HG03571 (cell line): ENCODE measurements around the gene GID8.

ENCODE experiments used
- ATAC-seq: cut with Tn5 transposase; IDR thresholded peaks from one replicate; pipeline ENCODE4 v1.9.1; 2021; ENCODE audit not compliant: unreplicated experiment

GID8 gene

DNA sequence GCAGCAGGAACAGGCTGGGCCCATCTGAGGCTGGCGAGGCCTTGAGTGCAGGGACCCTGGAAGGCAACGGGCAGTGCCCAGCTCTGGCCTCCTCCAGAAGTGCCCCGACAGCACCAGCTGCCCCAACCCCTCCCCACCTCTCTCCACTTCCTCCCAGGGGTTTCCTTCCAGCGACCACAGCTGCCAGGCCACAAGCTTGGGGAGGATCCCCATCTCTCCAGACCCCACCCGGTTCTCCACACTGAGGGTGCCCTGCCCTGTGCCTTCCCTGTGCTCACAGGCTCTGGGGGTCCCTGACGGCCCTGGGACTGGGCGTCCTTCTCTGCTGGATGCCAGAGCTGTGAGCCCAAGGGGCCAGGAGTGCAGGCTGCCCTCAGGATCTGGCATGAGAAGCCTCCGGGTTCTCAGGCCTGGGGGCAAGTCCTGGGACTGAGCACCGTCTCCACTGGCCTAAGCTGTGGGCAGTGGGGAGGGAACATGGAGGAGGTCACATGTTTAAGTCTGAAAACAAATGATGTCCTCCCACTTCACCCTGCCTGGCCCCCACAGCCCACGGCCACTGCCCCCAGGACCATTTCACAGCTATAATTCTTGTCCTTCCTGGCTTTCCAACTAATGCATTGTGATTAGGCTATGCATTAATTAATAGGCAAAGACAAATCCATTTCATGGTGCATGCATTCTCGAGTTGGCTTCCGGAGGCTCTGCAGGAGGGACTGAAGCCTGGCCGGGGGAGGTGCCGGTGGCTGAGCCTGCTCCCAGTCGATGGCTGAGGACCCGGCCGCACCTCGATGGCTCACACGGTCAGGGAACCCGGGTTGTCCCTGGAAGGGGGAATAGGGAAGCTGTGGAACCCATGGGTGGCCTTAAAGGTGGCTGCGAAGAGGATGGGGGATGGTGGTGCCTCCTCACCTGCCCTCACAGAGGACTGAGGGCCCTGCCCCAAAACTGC, 44.5 kb downstream of the GID8 start:
- no peak for ATAC-seq

- ATAC-seq = no peak
These were observed 45.3 kb downstream of the GID8 start for GRCh38 chr20:62983210-62983609.

- ATAC-seq = no peak
These were observed 46.9 kb downstream of the GID8 start for GRCh38 chr20:62984666-62985443.

GRCh38 chr20:62985444-62985778, 47.5 kb downstream of the GID8 start:
- no peak for ATAC-seq

DNA sequence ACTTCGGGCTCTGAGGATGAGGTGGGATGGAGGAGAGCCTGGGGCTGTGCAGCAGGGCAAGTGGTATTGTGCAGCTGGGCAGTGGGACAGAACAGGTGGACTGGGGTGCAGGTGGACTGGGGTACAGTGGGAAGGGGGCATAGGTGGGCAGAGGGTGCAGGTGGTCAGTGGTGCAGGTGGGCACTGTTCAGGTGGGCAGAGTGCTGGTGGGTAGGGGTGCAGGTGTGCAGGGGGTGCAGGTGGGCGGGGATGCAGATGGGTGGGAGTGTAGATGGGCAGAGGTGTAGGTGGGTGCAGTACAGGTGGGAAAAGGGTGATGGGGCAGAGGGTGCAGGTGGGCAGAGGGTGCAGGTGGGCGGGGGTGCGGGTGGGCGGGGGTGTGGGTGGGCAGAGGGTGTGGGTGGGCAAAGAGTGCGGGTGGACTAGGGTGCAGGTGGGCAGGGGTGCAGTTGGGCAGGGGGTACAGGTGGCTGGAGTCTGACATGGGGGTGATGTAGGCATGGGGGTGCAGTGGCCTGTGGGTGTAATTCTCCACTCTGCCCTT, 48.4 kb downstream of the GID8 start:
- no peak for ATAC-seq

DNA sequence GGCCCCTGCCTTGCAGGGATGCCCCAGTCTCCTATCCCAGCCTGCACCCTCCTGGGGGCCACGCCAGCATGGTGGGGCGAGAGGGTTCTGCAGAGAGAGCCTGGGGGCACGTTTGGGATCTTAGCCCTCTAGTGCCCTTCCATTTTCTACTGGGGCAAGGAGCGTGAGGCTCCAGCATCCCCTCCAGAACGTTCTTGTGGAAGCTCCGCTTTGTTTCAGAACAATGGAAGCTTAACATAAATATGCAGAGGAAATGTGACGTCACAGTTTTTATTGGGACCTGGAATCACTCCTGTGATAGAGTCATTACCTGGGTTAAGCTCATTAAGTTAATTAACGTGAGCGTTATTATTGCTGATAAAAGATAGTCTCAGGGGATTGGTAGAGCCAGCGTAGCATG, 49.2 kb downstream of the GID8 start:
- no peak for ATAC-seq

DNA sequence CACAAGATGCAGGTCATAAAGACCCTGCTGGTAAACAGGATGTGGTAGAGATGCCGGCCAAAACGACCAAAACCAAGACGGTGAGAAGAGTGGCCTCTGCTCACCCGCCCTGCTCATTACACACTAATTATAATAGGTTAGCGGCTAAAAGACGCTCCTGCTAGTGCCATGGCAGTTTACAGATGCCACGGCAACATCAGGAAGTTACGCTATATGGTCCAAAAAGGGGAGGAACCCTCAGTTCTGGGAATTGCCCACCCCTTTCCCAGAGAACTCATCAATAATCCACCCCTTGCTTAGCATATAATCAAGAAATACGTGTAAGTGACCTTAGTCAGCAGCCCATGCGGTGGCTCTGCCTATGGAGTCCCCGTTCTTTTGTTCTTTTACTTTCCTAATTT, 51.3 kb downstream of the GID8 start:
- no peak for ATAC-seq

DNA sequence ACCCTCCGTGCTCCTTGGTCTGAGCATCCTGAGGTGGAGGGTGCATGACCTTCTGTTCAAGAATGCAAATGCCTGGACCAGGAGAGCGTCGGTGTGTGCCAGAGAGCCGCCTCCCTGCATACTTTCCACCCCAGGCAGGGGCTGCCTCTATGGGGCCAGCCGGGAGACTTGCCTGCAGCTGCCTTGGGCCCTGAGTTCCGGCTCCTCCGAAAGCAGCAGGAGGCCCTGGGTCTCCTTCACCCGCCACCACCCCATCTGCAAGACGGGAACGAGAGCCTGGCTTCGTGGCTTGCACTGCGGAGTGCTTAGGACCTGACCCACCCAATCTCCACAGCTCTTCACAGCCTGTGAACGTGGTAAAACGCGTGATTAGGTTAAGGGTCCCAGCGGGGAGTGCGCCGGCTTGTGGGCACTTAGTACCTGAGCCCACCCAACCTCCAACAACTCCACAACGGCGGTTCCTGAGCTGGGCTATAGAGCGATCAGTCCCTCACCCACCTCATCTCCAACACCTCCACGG, 52.4 kb downstream of the GID8 start:
- no peak for ATAC-seq

DNA sequence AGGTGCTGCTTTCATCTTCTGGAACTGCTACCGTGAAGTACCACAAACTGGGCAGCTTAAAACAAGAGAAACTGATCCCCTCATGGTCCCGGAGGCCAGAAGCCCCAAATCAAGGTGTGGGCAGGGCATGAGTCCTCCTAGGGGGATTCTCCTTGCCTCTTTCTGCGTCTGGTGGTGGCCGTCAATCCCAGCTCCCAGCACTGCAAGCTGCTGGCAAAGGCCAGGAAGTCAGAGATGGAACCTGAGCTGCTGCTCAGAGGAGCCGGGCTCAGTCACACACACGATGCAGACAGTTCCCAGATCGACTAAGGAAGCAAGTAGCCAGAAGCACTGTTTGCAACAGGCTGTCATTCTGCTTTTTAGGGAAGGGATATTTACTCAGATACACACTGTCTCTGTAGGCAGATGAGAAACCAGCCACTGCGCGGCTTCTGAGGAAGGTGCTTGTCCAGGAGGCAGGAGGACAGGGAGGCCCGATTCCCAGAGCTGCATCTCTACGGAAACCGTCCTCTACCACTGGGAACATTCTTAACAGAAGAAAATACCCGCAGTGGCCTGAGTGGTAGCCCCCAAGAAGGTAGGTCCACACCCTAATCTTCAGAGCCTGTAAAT, 53.4 kb downstream of the GID8 start:
- no peak for ATAC-seq

DNA sequence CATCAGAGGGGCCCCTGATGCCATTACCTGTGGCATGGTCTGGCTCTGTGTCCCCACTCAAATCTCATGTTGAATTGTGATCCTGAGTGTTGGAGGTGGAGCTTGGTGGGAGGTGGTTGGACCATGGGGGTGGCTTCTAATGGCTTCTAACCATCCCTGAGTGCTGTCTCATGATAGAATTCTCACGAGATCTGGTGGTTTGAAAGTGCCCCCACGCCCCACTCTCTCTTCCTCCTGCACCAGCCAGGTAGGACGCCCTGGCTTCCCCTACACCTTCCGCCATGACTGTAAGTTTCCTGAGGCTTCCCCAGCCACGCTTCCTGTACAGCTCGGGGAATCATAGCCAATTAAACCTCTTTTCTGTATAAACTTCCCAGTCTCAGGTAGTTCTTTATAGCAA, 53.9 kb downstream of the GID8 start:
- no peak for ATAC-seq

DNA sequence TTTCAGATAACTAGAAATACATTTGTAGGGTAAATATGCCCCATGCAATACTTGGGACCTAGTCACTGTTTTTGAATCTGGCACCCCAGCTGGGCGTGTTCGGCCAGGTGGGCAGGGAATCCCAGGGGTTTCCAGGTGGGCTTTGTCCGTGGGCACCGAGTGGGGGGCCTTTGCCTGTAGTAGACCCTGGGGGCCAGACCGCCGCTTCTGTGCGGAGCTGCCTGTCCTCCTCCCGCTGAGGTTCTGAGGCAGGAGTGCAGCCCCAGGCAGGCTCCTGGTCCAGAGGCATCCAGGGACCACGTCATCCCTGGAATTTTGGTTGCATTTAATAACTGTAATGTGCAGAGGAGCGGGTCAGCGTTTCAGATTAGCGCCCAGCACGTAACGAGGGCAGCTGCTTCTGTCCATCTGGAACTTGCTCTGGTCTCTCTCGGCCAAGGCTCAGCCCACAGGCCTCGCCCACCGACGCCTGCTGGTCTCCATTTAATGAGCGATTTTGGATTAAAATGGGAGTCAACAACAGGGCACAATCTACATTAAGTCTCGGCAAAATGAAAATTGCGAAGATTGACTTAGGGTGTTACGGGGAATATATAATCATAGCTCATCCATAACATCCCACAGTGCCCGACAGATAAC, 56.0 kb downstream of the GID8 start:
- no peak for ATAC-seq

DNA sequence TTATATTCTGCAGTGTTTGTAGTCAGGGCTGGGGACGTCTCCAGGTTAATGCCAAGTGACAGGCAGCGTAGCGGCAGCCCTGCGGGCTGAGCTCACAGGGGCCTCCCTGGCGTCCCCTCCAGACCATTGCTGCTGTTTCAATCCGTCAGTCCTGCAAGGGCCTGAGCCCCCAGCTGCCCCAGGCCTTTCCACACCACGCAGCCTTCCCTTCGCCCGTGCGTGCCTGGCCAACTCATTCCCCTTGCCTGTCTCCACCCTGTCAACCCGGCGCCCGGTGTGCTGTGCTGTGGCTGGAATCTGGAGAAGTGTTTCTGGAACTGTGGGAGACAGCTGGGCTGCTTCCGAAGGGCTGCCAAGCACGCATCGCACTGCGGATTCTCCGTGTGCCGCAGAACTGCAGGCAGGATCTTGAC, 56.9 kb downstream of the GID8 start:
- ATAC-seq = no peak

- no peak for ATAC-seq
These were observed 57.5 kb downstream of the GID8 start for GRCh38 chr20:62995481-62995880.

GRCh38 chr20:62995898-62996595, 58.1 kb downstream of the GID8 start:
- ATAC-seq = no peak

DNA sequence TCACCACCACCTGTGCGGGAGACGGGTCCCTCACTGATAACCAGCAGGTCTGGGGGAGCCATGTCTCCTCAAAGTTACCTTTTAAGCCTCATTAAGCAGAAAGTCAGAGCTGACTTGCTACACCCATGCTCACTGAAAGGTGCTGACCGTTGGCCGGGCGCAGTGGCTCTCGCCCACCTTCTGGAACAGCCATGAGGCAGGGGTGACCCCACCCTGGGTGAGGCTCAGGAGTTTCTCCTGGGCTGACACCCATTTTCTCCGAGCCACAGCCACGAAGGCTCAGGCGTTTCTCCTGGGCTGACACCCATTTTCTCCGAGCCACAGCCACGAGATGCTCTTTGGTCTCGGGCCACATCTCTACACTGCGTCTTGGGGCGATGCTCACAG, 58.6 kb downstream of the GID8 start:
- no peak for ATAC-seq

DNA sequence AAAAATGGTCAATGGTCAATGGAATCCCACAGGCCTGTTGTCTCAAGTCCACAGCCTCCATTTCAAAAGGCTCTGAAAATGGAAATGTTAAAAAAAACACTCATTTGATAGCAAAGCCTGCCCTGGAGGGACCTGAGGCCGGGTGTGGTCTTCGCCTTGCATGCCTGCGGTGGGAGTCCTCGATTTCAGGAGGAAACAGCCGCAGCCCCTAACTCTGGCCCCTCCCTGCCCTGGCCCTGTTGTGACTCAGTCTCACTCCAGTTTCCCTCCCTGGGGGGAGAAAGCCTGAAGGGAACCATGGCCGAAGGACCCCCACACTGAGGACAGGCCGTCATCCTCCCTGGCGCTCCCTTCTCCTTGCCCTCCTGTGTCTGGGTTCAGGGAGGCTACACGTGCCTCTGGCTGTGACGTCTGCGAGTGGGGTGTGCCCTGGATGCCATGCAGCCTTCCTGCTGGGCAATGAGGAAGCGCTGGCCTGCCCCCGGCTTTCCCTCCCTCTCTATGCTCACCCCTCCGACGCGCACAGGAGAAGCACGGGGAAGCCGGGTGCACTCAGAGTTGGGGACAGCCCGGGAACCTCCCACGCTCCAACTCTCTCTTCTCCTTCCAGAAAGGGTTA, 59.6 kb downstream of the GID8 start:
- no peak for ATAC-seq
